Fibroblast of villous mesenchyme (primary cell): ENCODE measurements around the gene MBD3L3. TPM values are rescaled to one million over a fixed set of nuclear protein-coding genes. Genes with fewer than 3 reads are reported as not detected.
"Not testable (repeated sequence)": the region's sequence is repeated elsewhere in the genome, so short reads cannot be mapped to it uniquely, and the experiment has no call there.

ENCODE experiments used
- DNase-seq: peaks from one replicate; pipeline ENCODE4 v3.0.0-alpha.2; 2010; ENCODE audit warnings: low read depth
- H3K4me3 ChIP-seq: 2 replicates; pipeline ENCODE4 v1.5.1; 2011; ENCODE audit warnings: low read depth, mild to moderate bottlenecking, low read length
- total RNA-seq: library from RNA; depleted of rRNA; stranded (reverse); fragments of >200 nt; gene quantifications from 2 replicates; pipeline ENCODE4 v1.2.3, GENCODE V29; 2012
- TF ChIP-seq, protein P1 (sequence below): IDR thresholded peaks from 2 replicates; pipeline ENCODE4 v1.5.1; 2012; ENCODE audit warnings: low read depth, mild to moderate bottlenecking, low read length; ENCODE audit not compliant: insufficient read depth

The MBD3L3 gene
- total RNA-seq, 1 donor, result not detected

DNA sequence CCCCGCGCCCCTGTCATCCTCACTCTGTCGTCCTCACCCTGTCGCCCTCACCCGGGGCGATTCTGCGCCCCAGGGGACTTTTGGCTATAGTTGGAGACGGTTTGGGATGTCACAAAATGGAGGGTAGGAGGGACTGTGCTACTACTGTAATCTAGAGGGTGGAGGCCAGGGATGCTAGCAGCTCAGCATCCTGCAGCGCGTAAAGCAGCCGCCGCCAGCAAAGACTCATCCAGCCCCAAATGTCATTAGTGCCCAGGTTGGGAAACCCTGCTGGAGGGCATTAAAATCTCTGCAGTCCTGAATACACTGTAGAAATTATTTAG lies 11.4 kb upstream of the MBD3L3 start:
- no peak for DNase-seq
- TF ChIP-seq, protein P1, sequence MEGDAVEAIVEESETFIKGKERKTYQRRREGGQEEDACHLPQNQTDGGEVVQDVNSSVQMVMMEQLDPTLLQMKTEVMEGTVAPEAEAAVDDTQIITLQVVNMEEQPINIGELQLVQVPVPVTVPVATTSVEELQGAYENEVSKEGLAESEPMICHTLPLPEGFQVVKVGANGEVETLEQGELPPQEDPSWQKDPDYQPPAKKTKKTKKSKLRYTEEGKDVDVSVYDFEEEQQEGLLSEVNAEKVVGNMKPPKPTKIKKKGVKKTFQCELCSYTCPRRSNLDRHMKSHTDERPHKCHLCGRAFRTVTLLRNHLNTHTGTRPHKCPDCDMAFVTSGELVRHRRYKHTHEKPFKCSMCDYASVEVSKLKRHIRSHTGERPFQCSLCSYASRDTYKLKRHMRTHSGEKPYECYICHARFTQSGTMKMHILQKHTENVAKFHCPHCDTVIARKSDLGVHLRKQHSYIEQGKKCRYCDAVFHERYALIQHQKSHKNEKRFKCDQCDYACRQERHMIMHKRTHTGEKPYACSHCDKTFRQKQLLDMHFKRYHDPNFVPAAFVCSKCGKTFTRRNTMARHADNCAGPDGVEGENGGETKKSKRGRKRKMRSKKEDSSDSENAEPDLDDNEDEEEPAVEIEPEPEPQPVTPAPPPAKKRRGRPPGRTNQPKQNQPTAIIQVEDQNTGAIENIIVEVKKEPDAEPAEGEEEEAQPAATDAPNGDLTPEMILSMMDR, result no peak
- peak overlapping the region; percentile 86 for H3K4me3 ChIP-seq

GRCh38 chr19:7069042-7069903 lies 10.8 kb upstream of the MBD3L3 start, which contains the start of gene ZNF557:
TSS of gene ZNF557 (plus strand) at chr19:7069703. CDS start at chr19:7075075, 5,372 bp downstream.
- H3K4me3 ChIP-seq, result peak within 1 kb of the TSS; percentile 86
- peak; percentile 98 for DNase-seq
- TF ChIP-seq, protein P1, result no peak

DNA sequence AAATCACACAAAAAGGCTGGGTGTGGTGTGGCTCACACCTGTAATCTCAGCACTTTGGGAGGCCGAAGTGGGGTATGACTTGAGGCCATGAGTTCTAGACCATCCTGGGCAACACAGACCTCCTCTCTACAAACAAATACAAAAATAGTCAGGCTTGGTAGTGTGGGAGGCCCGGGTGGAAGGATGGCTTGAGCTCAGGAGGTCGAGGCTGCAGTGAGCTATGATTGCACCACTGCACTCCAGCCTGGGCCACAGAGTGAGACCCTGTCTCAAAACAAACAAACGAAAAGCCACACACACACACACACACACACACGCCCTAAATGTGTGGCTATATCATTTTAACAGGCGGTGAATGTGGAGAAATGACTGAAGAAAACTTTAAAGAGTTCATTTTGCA lies 10.1 kb upstream of the MBD3L3 start:
- peak overlapping the region; percentile 32 for H3K4me3 ChIP-seq
- DNase-seq, result no peak
- TF ChIP-seq, protein P1, result no peak

DNA sequence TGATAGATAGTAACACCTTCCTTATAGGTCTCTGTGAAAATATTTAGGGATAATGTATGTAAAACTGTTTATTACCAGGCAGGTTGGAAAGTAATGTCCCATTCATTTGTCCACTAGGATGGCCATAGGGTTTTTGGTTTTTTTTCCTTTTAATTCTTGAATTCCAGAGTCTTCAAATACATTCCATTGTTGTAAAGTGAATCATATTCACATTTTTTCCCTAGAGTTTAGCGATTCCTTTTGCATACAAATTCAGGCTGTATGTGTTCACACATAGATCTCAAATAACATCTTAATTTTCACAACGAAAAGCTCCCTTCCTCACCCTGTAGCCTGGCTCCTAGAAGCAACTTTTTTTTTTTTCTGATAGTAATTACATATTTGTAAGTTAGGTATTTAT lies 9.2 kb upstream of the MBD3L3 start:
- no peak for DNase-seq
- no peak overlapping the region for H3K4me3 ChIP-seq
- TF ChIP-seq, protein P1, result no peak

GRCh38 chr19:7067122-7067521 lies 8.6 kb upstream of the MBD3L3 start:
- not testable (repeated sequence) for H3K4me3 ChIP-seq
- TF ChIP-seq, protein P1, result peak; percentile 30
- peak; percentile 15 for DNase-seq

DNA sequence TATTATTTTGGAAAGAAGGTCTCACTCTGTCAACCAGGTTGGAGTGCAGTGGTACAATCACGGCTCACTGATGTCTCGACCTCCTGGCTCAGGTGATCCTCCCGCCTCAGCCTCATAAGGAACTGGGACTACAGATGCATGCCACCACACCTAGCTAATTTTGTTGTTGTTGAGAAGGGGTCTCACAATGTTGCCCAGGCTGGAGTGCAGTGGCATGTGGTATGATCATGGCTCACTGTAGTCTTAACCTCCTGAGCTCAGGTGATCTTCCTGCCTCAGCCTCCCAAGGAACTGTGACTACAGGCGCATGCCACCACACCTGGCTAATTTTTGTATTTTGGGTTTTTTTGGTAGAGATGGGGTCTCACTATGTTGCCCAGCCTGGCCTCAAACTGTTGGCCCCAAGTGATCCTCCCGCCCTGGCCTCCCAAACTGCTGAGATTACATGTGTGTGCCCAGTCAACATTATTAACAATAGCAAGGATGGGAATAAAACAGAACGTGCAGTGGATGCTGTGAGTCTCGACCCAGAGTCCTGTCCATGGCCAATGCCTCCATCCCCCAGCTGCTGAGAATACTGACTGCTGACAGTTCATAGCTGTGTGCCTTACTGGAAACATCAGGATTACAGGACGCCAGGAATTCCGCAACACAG lies 5.4 kb upstream of the MBD3L3 start:
- no peak overlapping the region for H3K4me3 ChIP-seq
- DNase-seq, result no peak
- TF ChIP-seq, protein P1, result no peak
